ENCODE measurements around the gene ARHGEF28. TPM values are rescaled to one million over a fixed set of nuclear protein-coding genes. Genes with fewer than 3 reads are reported as not detected.

The ARHGEF28 gene
- polyA plus RNA-seq, 1 donor from 2014 or later: not detected

GRCh38 chr5:73944581-73944980 lies 318.6 kb downstream of the ARHGEF28 start:
- Histone ChIP-seq H3K9ac (ENCODE audit: low read length) (no peak overlapping the region), H3K36me3 (ENCODE audit: insufficient read depth, low read length) (no peaks in the 10 kb centered on the region), H3F3A (ENCODE audit: insufficient read depth, low read length, poor library complexity, severe bottlenecking) (no peaks in the 10 kb centered on the region), H3K27me3 (ENCODE audit: insufficient read depth, low read depth, low read length) (no peaks in the 10 kb centered on the region), H3K79me2 (replicated peaks; ENCODE audit: insufficient read depth, low read length) (no peaks in the 10 kb centered on the region), H3K4me3 (ENCODE audit: low read length) (no peak overlapping the region), H3K4me2 (ENCODE audit: low read length) (no peak overlapping the region), H3K27ac (ENCODE audit: low read length) (no peak overlapping the region), H2AFZ (ENCODE audit: low read depth, low read length) (no peak overlapping the region), H3K9me2 (ENCODE audit: insufficient read depth, low read length) (no peaks in the 10 kb centered on the region), H4K20me1 (ENCODE audit: insufficient read depth) (no peaks in the 10 kb centered on the region), H3K9me3 (ENCODE audit: low read length) (no peaks in the 10 kb centered on the region)
- TF ChIP-seq RAD21 (conservative IDR thresholded peaks at IDR 0.05) (no peak), TAF1 (IDR thresholded peaks at IDR 0.05; ENCODE audit: low read depth) (no peak), EZH2 (IDR thresholded peaks at IDR 0.05; ENCODE audit: borderline replicate concordance, insufficient read depth, low read length, poor library complexity, severe bottlenecking) (no peak), SMC3 (conservative IDR thresholded peaks at IDR 0.05; ENCODE audit: poor library complexity) (no peak), REST (IDR thresholded peaks at IDR 0.05; ENCODE audit: borderline replicate concordance) (no peak), MXI1 (conservative IDR thresholded peaks at IDR 0.05; ENCODE audit: poor library complexity, severe bottlenecking) (no peak), CTCF (IDR thresholded peaks at IDR 0.05; ENCODE audit: poor library complexity, severe bottlenecking) (no peak), EP300 (conservative IDR thresholded peaks at IDR 0.05; ENCODE audit: poor library complexity, severe bottlenecking) (no peak), POLR2AphosphoS5 (IDR thresholded peaks at IDR 0.05) (no peak)

- no peak overlapping the region for H3K27ac ChIP-seq (ENCODE audit: low read length)
- no peaks in the 10 kb centered on the region for H3K36me3 ChIP-seq (ENCODE audit: insufficient read depth, low read length)
- H2AFZ ChIP-seq (ENCODE audit: low read depth, low read length): no peak overlapping the region
- H3K9me2 ChIP-seq (ENCODE audit: insufficient read depth, low read length): no peaks in the 10 kb centered on the region
- no peak overlapping the region for H3K9ac ChIP-seq (ENCODE audit: low read length)
- H3F3A ChIP-seq (ENCODE audit: insufficient read depth, low read length, poor library complexity, severe bottlenecking): no peaks in the 10 kb centered on the region
- H3K27me3 ChIP-seq (ENCODE audit: insufficient read depth, low read depth, low read length): no peaks in the 10 kb centered on the region
- TF ChIP-seq CTCF (IDR thresholded peaks at IDR 0.05; ENCODE audit: poor library complexity, severe bottlenecking): no peak
- TF ChIP-seq TAF1 (IDR thresholded peaks at IDR 0.05; ENCODE audit: low read depth): no peak
- no peaks in the 10 kb centered on the region for H3K9me3 ChIP-seq (ENCODE audit: low read length)
- H3K79me2 ChIP-seq (replicated peaks; ENCODE audit: insufficient read depth, low read length): no peaks in the 10 kb centered on the region
- no peak overlapping the region for H3K4me3 ChIP-seq (ENCODE audit: low read length)
- no peak overlapping the region for H3K4me2 ChIP-seq (ENCODE audit: low read length)
- no peaks in the 10 kb centered on the region for H4K20me1 ChIP-seq (ENCODE audit: insufficient read depth)
These were observed 319.5 kb downstream of the ARHGEF28 start for GRCh38 chr5:73945505-73945904.

All from neural cell (in vitro differentiated cells).